ENCODE data around the gene NTSR1. TPM values are rescaled to one million over a fixed set of nuclear protein-coding genes. Genes with fewer than 3 reads are reported as not detected.

NTSR1 gene
- total RNA-seq, 4 donors from 2014 or later: 1.5 to 23.9 (median 4.7) TPM

- Histone ChIP-seq H3K27me3 (peaks cover 19% of the 10 kb centered on the region), H3K4me1 (peaks cover 0 to 16% (median 6%) of the 10 kb centered on the region in 4 donors), H3K4me3 (no peak overlapping the region), H3K9me3 (no peaks in the 10 kb centered on the region), H3K36me3 (no peaks in the 10 kb centered on the region), H3K27ac (peak overlapping the region in 2 of 4 donors; percentile 52 to 74)
- DNase-seq: no peak
- intact Hi-C loops (cut with DNase I; ENCODE audit: low total_unique reads) (no loop called here), in situ Hi-C loops (cut with MboI; ENCODE audit: low pct_ligation_motif_present in 1 of 4, low pct_unique_long_range_greater_than_20kb in 1 of 4, low sequenced_read_pairs in 3 of 4) (no loop called here)
- 96% methylated on average over 5 of the region's 6 CpGs; no CpG with 5 or more reads in 1 of the 2 donors for WGBS, 2 donors (ENCODE audit: low coverage in 1 of 2)
- no peak for TF ChIP-seq CTCF (IDR thresholded peaks at IDR 0.05)
- no peak for TF ChIP-seq POLR2A (IDR thresholded peaks at IDR 0.05)
- TF ChIP-seq EP300 (IDR thresholded peaks at IDR 0.05; ENCODE audit: low read depth): no peak
- no peak for TF ChIP-seq POLR2AphosphoS5 (IDR thresholded peaks at IDR 0.05)
These were observed 53.1 kb downstream of the NTSR1 start for GRCh38 chr20:62761759-62762131.

GRCh38 chr20:62762376-62762775 is 53.7 kb downstream of the NTSR1 start:
- DNase-seq: no peak
- WGBS, 2 donors (ENCODE audit: low coverage in 1 of 2): 78% methylated on average over 22 of the region's 22 CpGs; no CpG with 5 or more reads in 1 of the 2 donors
- H3K9me3 ChIP-seq: no peaks in the 10 kb centered on the region
- intact Hi-C loops (cut with DNase I; ENCODE audit: low total_unique reads) (no loop called here), in situ Hi-C loops (cut with MboI; ENCODE audit: low pct_ligation_motif_present in 1 of 4, low pct_unique_long_range_greater_than_20kb in 1 of 4, low sequenced_read_pairs in 3 of 4) (no loop called here)
- H3K27me3 ChIP-seq: peaks cover 23% of the 10 kb centered on the region
- no peak for TF ChIP-seq POLR2A (IDR thresholded peaks at IDR 0.05)
- TF ChIP-seq POLR2AphosphoS5 (IDR thresholded peaks at IDR 0.05): no peak
- TF ChIP-seq CTCF (IDR thresholded peaks at IDR 0.05): no peak
- no peak for TF ChIP-seq EP300 (IDR thresholded peaks at IDR 0.05; ENCODE audit: low read depth)
- no peak overlapping the region for H3K4me3 ChIP-seq
- no peak overlapping the region for H3K27ac ChIP-seq
- no peaks in the 10 kb centered on the region for H3K36me3 ChIP-seq
- H3K4me1 ChIP-seq: peaks cover 0 to 16% (median 6%) of the 10 kb centered on the region in 4 donors

- in situ Hi-C loops (cut with MboI; ENCODE audit: low pct_ligation_motif_present in 1 of 4, low pct_unique_long_range_greater_than_20kb in 1 of 4, low sequenced_read_pairs in 3 of 4): no loop called here
- Histone ChIP-seq H3K4me3 (no peak overlapping the region), H3K36me3 (no peaks in the 10 kb centered on the region), H3K4me1 (peaks cover 0 to 16% (median 6%) of the 10 kb centered on the region in 4 donors), H3K27me3 (peaks cover 23% of the 10 kb centered on the region), H3K27ac (no peak overlapping the region), H3K9me3 (no peaks in the 10 kb centered on the region)
- no peak for DNase-seq
- intact Hi-C loops (cut with DNase I; ENCODE audit: low total_unique reads): no loop called here
- TF ChIP-seq CTCF (IDR thresholded peaks at IDR 0.05) (no peak), POLR2A (IDR thresholded peaks at IDR 0.05) (no peak), POLR2AphosphoS5 (IDR thresholded peaks at IDR 0.05) (no peak)
- 82% methylated on average over 12 of the region's 16 CpGs; no CpG with 5 or more reads in 1 of the 2 donors for WGBS, 2 donors (ENCODE audit: low coverage in 1 of 2)
These were observed 54.2 kb downstream of the NTSR1 start for GRCh38 chr20:62762801-62763368.

- in situ Hi-C loops (cut with MboI; ENCODE audit: low pct_ligation_motif_present in 1 of 4, low pct_unique_long_range_greater_than_20kb in 1 of 4, low sequenced_read_pairs in 3 of 4): no loop called here
These were observed 54.8 kb downstream of the NTSR1 start for GRCh38 chr20:62763404-62763803.

More at GRCh38 chr20:62763404-62763803, 54.8 kb downstream of the NTSR1 start:
- Histone ChIP-seq H3K36me3 (no peaks in the 10 kb centered on the region), H3K27me3 (peaks cover 21% of the 10 kb centered on the region), H3K27ac (no peak overlapping the region), H3K4me1 (peaks cover 0 to 16% (median 6%) of the 10 kb centered on the region in 4 donors), H3K9me3 (no peaks in the 10 kb centered on the region), H3K4me3 (no peak overlapping the region)
- intact Hi-C loops (cut with DNase I; ENCODE audit: low total_unique reads): no loop called here
- WGBS, 2 donors (ENCODE audit: low coverage in 1 of 2): 20 to 86% methylated on average over 1 to 4 of the region's 4 CpGs
- DNase-seq: no peak
- TF ChIP-seq POLR2AphosphoS5 (IDR thresholded peaks at IDR 0.05): no peak
- TF ChIP-seq POLR2A (IDR thresholded peaks at IDR 0.05): no peak
- TF ChIP-seq EP300 (IDR thresholded peaks at IDR 0.05; ENCODE audit: low read depth): no peak
- no peak for TF ChIP-seq CTCF (IDR thresholded peaks at IDR 0.05)
